ENCODE measurements around the gene LHPP.

Gene LHPP

DNA sequence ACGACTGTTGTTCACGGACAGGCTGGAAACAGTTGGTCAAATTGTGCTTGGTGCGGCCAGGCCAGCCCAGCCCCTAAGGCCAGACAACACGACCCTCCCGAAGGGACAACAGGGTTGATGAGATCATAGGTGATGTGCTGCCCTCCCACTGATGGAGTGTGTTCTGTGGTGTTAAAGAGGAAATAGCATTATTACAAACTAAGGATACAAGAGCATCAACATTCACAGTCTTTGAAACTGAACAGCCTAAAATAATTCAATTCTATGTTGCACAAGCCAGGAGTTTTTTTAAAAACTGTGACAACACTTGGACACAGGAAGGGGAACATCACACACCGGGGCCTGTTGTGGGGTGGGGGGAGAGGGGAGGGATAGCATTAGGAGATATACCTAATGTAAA, 194.9 kb downstream of the LHPP start:
- no peaks in the 10 kb centered on the region for H4K20me1 ChIP-seq (ENCODE audit: insufficient read depth)
- no peak overlapping the region for H2AFZ ChIP-seq (ENCODE audit: low read depth)
- no peaks in the 10 kb centered on the region for H3K27me3 ChIP-seq (ENCODE audit: insufficient read depth, low read depth)
- H3K9ac ChIP-seq = no peak overlapping the region
- H3K4me2 ChIP-seq = peak overlapping the region; percentile 0; the same call in 1 of the 2 replicates
- no peak overlapping the region for H3K4me3 ChIP-seq (IDR thresholded peaks at IDR 0.05; ENCODE audit: insufficient read depth, low read depth, low read length)
- peaks cover 89% of the 10 kb centered on the region for H3K4me1 ChIP-seq (ENCODE audit: low read depth, poor library complexity, severe bottlenecking)
- H3K36me3 ChIP-seq (ENCODE audit: insufficient read depth) = no peaks in the 10 kb centered on the region
- peaks cover 34% of the 10 kb centered on the region for H3K79me2 ChIP-seq (ENCODE audit: insufficient read depth, low read depth)
- H3K27ac ChIP-seq = no peak overlapping the region
- TF ChIP-seq, protein P1, sequence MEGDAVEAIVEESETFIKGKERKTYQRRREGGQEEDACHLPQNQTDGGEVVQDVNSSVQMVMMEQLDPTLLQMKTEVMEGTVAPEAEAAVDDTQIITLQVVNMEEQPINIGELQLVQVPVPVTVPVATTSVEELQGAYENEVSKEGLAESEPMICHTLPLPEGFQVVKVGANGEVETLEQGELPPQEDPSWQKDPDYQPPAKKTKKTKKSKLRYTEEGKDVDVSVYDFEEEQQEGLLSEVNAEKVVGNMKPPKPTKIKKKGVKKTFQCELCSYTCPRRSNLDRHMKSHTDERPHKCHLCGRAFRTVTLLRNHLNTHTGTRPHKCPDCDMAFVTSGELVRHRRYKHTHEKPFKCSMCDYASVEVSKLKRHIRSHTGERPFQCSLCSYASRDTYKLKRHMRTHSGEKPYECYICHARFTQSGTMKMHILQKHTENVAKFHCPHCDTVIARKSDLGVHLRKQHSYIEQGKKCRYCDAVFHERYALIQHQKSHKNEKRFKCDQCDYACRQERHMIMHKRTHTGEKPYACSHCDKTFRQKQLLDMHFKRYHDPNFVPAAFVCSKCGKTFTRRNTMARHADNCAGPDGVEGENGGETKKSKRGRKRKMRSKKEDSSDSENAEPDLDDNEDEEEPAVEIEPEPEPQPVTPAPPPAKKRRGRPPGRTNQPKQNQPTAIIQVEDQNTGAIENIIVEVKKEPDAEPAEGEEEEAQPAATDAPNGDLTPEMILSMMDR (conservative IDR thresholded peaks at IDR 0.05; ENCODE audit: low read depth, low read length) = no peak

DNA sequence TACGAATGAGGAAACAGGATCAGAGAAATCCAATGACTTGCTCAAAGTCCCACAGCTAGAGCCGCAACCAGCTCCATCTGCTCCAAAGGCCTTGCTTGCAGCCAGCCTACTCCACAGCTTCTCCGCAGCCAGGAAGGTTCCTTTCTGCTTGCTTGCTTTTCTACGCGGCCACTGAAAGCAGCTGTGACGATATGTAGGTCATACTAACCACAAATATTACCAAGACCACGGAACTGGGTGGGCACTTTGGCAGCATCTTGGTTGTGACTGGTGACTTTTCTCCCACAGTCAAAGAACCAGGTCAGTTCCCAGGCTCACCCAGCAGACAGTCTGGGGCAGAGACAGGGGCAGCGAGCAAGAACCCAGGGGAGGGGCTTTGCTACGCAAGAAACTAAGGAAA, 196.2 kb downstream of the LHPP start:
- Histone ChIP-seq H3K4me2 (peak overlapping the region; percentile 97), H2AFZ (ENCODE audit: low read depth) (no peak overlapping the region), H3K36me3 (ENCODE audit: insufficient read depth) (no peaks in the 10 kb centered on the region), H3K79me2 (ENCODE audit: insufficient read depth, low read depth) (peaks cover 38% of the 10 kb centered on the region), H3K4me3 (IDR thresholded peaks at IDR 0.05; ENCODE audit: insufficient read depth, low read depth, low read length) (no peak overlapping the region), H3K27ac (peak overlapping the region; percentile 88), H3K9ac (peak overlapping the region; percentile 58; the same call in 1 of the 2 replicates), H4K20me1 (ENCODE audit: insufficient read depth) (no peaks in the 10 kb centered on the region), H3K4me1 (ENCODE audit: low read depth, poor library complexity, severe bottlenecking) (peaks cover 82% of the 10 kb centered on the region), H3K27me3 (ENCODE audit: insufficient read depth, low read depth) (no peaks in the 10 kb centered on the region)
- TF ChIP-seq, protein P1 (conservative IDR thresholded peaks at IDR 0.05; ENCODE audit: low read depth, low read length) = no peak

DNA sequence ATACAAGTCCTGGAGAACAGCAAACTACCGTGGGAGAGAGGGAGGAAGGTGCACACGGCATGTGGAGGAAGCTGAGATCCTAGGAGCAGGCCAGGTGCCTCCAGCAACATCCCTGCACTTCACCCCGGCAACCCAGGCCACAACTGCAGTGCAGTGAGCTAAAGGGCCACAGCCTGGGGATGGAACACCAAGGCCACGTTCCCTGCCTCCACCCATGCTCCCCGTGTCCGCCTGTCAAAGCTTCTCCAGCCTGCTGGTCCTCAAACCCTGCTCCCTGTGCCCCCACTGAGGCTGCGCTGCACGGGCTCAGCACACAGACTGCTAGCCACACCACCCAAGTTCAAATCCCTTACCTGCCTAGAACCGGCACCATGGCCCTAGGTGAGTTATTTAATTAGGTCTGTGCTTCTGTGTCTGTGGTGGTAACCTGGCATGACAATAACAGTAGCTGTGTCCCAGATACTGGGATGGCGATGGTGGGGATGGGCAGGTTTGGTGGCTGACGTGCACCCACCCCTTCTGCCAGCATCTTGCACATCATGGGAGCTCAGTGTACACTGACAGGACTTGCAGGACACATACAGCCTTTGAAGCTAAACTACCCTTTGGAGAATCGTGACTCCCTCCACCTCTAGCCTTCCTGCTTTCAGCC, 197.1 kb downstream of the LHPP start:
- Histone ChIP-seq H3K79me2 (ENCODE audit: insufficient read depth, low read depth) (peaks cover 39% of the 10 kb centered on the region), H3K4me3 (IDR thresholded peaks at IDR 0.05; ENCODE audit: insufficient read depth, low read depth, low read length) (no peak overlapping the region), H3K27me3 (ENCODE audit: insufficient read depth, low read depth) (no peaks in the 10 kb centered on the region), H3K36me3 (ENCODE audit: insufficient read depth) (no peaks in the 10 kb centered on the region), H4K20me1 (ENCODE audit: insufficient read depth) (no peaks in the 10 kb centered on the region), H3K4me2 (peak overlapping the region; percentile 97), H3K27ac (peak overlapping the region; percentile 88), H3K9ac (peak overlapping the region; percentile 58; the same call in 1 of the 2 replicates), H3K4me1 (ENCODE audit: low read depth, poor library complexity, severe bottlenecking) (peaks cover 75% of the 10 kb centered on the region), H2AFZ (ENCODE audit: low read depth) (no peak overlapping the region)
- TF ChIP-seq, protein P1 (conservative IDR thresholded peaks at IDR 0.05; ENCODE audit: low read depth, low read length) = no peak

DNA sequence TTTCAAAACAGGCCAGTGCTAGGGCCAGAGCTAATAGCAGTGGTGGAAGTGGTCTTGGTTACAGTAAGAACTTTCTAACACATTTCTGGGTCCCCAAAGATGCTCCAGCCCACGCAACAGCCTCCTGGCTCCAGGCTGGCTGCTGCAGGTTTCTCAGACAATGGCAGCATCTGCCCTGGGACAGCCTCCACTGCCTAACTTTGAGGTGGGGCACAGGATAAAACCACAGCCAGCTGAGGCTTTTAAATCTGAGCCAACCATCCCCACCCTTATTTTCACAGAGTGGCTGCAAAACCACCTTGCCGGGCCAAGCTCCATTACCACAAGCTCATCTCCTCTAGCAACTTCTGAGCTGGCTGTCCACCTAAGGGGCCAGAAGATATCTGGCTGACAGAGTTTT, 197.8 kb downstream of the LHPP start:
- no peak overlapping the region for H3K4me3 ChIP-seq (IDR thresholded peaks at IDR 0.05; ENCODE audit: insufficient read depth, low read depth, low read length)
- H3K4me2 ChIP-seq = peak overlapping the region; percentile 97
- no peaks in the 10 kb centered on the region for H3K36me3 ChIP-seq (ENCODE audit: insufficient read depth)
- peak overlapping the region; percentile 58; the same call in 1 of the 2 replicates for H3K9ac ChIP-seq
- H3K27me3 ChIP-seq (ENCODE audit: insufficient read depth, low read depth) = no peaks in the 10 kb centered on the region
- H3K4me1 ChIP-seq (ENCODE audit: low read depth, poor library complexity, severe bottlenecking) = peaks cover 75% of the 10 kb centered on the region
- peak overlapping the region; percentile 88 for H3K27ac ChIP-seq
- TF ChIP-seq, protein P1 (conservative IDR thresholded peaks at IDR 0.05; ENCODE audit: low read depth, low read length) = no peak
- peaks cover 43% of the 10 kb centered on the region for H3K79me2 ChIP-seq (ENCODE audit: insufficient read depth, low read depth)
- no peaks in the 10 kb centered on the region for H4K20me1 ChIP-seq (ENCODE audit: insufficient read depth)
- no peak overlapping the region for H2AFZ ChIP-seq (ENCODE audit: low read depth)
